Caco-2 (cell line): Measurements from ENCODE around the gene MYBBP1A. TPM values are rescaled to one million over a fixed set of nuclear protein-coding genes. Genes with fewer than 3 reads are reported as not detected.

Source experiments
- BruUV-seq: library from RNA; stranded (reverse); fragments of 400-500 nt; replicated peaks from 2 replicates; lab custom pipeline; 2021; lab: Mats Ljungman, UMichigan
- CTCF ChIA-PET: fragments of 300-600 bp; sonication (Branson Sonifier 250); formaldehyde crosslinking; loops from one replicate; lab custom pipeline; 2022; ENCODE audit warnings: antibody characterized with exemption; lab: Charles Lee
- POLR2A ChIA-PET: fragments of 300-600 bp; sonication (Branson Sonifier 250); formaldehyde crosslinking; loops from one replicate; lab custom pipeline; 2022; ENCODE audit warnings: antibody characterized with exemption; lab: Charles Lee
- DNase-seq, 2 experiments: peaks; one replicate each; pipeline versions ENCODE4 v3.0.0 to v3.0.0-alpha.2; 2020 to 2022
- H3K27me3 ChIP-seq: replicated peaks from 2 replicates; pipeline ENCODE4 v1.6.0; 2011; ENCODE audit warnings: low read length; ENCODE audit not compliant: control insufficient read depth, insufficient read depth
- H3K36me3 ChIP-seq: 2 replicates; pipeline ENCODE4 v1.5.1; 2011; ENCODE audit warnings: low read length; ENCODE audit not compliant: control insufficient read depth, insufficient read depth
- H3K4me1 ChIP-seq: fragments of 250-450 bp; sonication (Bioruptor Pico); 2 replicates; pipeline ENCODE4 v1.5.1; 2020; ENCODE audit warnings: mild to moderate bottlenecking
- H3K4me3 ChIP-seq: 2 replicates; pipeline ENCODE4 v1.5.1; 2011; ENCODE audit warnings: low read depth, mild to moderate bottlenecking, control low read depth, low read length
- H3K9me3 ChIP-seq: fragments of 250-450 bp; sonication (Bioruptor Pico); 2 replicates; pipeline ENCODE4 v1.5.1; 2020; ENCODE audit warnings: mild to moderate bottlenecking, moderate library complexity
- H3K27ac Mint-ChIP-seq: one replicate; pipeline ENCODE4 v1.8.0; 2022; ENCODE audit warnings: mixed read lengths; ENCODE audit not compliant: unreplicated experiment
- H3K27me3 Mint-ChIP-seq: one replicate; pipeline ENCODE4 v1.8.0; 2022; ENCODE audit warnings: mixed read lengths; ENCODE audit not compliant: insufficient read depth, unreplicated experiment
- H3K36me3 Mint-ChIP-seq: one replicate; pipeline ENCODE4 v1.8.0; 2022; ENCODE audit warnings: mild to moderate bottlenecking, mixed read lengths; ENCODE audit not compliant: insufficient read depth, unreplicated experiment
- H3K4me1 Mint-ChIP-seq: one replicate; pipeline ENCODE4 v1.8.0; 2022; ENCODE audit warnings: low read depth, mixed read lengths; ENCODE audit not compliant: unreplicated experiment
- H3K4me3 Mint-ChIP-seq: one replicate; pipeline ENCODE4 v1.8.0; 2022; ENCODE audit warnings: mild to moderate bottlenecking, moderate library complexity, mixed read lengths; ENCODE audit not compliant: unreplicated experiment
- H3K9me3 Mint-ChIP-seq: one replicate; pipeline ENCODE4 v1.8.0; 2022; ENCODE audit warnings: mixed read lengths; ENCODE audit not compliant: unreplicated experiment
- intact Hi-C: fragments of 100-400 bp; cut with micrococcal nuclease; formaldehyde crosslinking; loops from one replicate; pipeline ENCODE4 v1.10.0; 2022; ENCODE audit not compliant: unreplicated experiment
- total RNA-seq: library from RNA; stranded (reverse); gene quantifications from 2 replicates; pipeline ENCODE4 v1.2.3, GENCODE V29; 2022
- TF ChIP-seq, protein P1 (sequence below), 2 experiments: fragments of 200-600 bp in 1 of 2; IDR thresholded peaks; 1 replicate in 1 of 2; 2 replicates in 1 of 2; pipeline versions ENCODE4 v1.5.1 to v1.8.0; 2011 to 2022; ENCODE audit warnings: antibody characterized with exemption in 1 of 2, control low read depth in 1 of 2, inconsistent platforms in 1 of 2, low read depth in 1 of 2, low read length in 1 of 2, mild to moderate bottlenecking in 1 of 2, moderate library complexity in 1 of 2; ENCODE audit not compliant: insufficient read depth in 1 of 2, severe bottlenecking in 1 of 2, unreplicated experiment in 1 of 2

The MYBBP1A gene
- total RNA-seq, 1 experiment from 2014 or later: 44.5 TPM

DNA sequence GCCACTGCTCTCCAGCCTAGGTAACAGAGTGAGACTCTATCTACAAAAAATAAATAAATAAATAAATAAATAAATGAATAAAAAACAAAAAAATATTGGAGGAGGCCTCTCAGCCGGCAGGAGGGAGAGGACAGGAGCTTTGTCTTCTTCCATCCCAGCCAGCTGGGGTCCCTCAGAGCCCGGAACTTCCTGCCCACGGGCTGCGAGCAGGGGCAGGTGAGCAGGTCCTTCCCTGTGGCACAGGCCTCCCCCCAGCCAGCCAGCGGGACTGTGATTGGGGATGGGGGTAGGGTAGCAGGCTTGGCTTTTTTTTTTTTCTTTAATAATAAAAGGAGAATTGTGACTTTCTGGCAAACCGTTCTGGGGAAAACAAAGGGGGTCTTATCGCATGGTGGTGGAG lies 39.2 kb upstream of the MYBBP1A start:
- Histone ChIP-seq H3K4me3 (no peak overlapping the region), H3K27me3 (no peaks in the 10 kb centered on the region), H3K36me3 (no peaks in the 10 kb centered on the region), H3K4me1 (peaks cover 9% of the 10 kb centered on the region), H3K9me3 (no peaks in the 10 kb centered on the region)
- BruUV-seq: no TSS peak
- H3K4me1 Mint-ChIP-seq: peaks cover 14% of the 10 kb centered on the region
- ChIA-PET POLR2A (interaction anchor here (1.0 kb wide), 1 partner anchor 16 kb away, joined by 4 read pairs; no protein-coding TSS in a partner anchor), CTCF (no interaction called here)
- TF ChIP-seq, protein P1, sequence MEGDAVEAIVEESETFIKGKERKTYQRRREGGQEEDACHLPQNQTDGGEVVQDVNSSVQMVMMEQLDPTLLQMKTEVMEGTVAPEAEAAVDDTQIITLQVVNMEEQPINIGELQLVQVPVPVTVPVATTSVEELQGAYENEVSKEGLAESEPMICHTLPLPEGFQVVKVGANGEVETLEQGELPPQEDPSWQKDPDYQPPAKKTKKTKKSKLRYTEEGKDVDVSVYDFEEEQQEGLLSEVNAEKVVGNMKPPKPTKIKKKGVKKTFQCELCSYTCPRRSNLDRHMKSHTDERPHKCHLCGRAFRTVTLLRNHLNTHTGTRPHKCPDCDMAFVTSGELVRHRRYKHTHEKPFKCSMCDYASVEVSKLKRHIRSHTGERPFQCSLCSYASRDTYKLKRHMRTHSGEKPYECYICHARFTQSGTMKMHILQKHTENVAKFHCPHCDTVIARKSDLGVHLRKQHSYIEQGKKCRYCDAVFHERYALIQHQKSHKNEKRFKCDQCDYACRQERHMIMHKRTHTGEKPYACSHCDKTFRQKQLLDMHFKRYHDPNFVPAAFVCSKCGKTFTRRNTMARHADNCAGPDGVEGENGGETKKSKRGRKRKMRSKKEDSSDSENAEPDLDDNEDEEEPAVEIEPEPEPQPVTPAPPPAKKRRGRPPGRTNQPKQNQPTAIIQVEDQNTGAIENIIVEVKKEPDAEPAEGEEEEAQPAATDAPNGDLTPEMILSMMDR (IDR thresholded peaks at IDR 0.05; ENCODE audit: insufficient read depth in 1 of 2, low read depth in 1 of 2, low read length in 1 of 2, severe bottlenecking in 1 of 2, unreplicated experiment in 1 of 2): no peak
- H3K4me3 Mint-ChIP-seq: no peak overlapping the region
- H3K36me3 Mint-ChIP-seq: peaks cover 21% of the 10 kb centered on the region
- intact Hi-C loops: no loop called here
- H3K27ac Mint-ChIP-seq: no peak overlapping the region
- no peak for DNase-seq
- no peaks in the 10 kb centered on the region for H3K27me3 Mint-ChIP-seq
- no peaks in the 10 kb centered on the region for H3K9me3 Mint-ChIP-seq

DNA sequence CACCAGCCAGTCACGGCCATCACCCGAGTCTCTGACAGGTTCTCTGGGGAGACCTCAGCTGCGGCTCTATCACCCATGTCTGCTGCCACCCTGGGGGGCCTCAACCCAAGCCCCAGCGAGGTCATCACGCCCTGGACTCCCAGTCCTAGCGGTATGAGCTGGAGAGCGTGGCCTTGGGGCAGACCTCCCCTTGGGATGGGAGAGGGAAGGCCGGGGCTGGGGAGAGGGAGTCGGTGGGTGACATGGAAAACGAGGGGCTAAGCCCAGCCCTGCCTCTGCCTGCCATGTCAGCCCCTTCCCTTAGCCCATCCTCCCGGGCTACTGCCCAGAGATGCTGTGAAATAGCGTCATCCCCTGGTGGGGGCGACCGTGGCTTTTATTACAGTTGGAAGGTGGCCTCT lies 37.8 kb upstream of the MYBBP1A start:
- no peak for DNase-seq
- intact Hi-C loops: no loop called here
- no peak overlapping the region for H3K4me3 ChIP-seq
- Mint-ChIP-seq H3K4me3 (no peak overlapping the region), H3K36me3 (peaks cover 20% of the 10 kb centered on the region), H3K4me1 (peaks cover 14% of the 10 kb centered on the region), H3K27me3 (no peaks in the 10 kb centered on the region), H3K27ac (no peak overlapping the region), H3K9me3 (no peaks in the 10 kb centered on the region)
- H3K4me1 ChIP-seq: peaks cover 10% of the 10 kb centered on the region; the same call in 1 of the 2 replicates
- ChIA-PET CTCF (no interaction called here), POLR2A (interaction anchor here (0.5 kb wide), 1 partner anchor 18 kb away, joined by 3 read pairs; no protein-coding TSS in a partner anchor)
- no peaks in the 10 kb centered on the region for H3K9me3 ChIP-seq
- no peaks in the 10 kb centered on the region for H3K27me3 ChIP-seq
- TF ChIP-seq, protein P1 (IDR thresholded peaks at IDR 0.05; ENCODE audit: insufficient read depth in 1 of 2, low read depth in 1 of 2, low read length in 1 of 2, severe bottlenecking in 1 of 2, unreplicated experiment in 1 of 2): no peak
- no TSS peak for BruUV-seq
- H3K36me3 ChIP-seq: no peaks in the 10 kb centered on the region

DNA sequence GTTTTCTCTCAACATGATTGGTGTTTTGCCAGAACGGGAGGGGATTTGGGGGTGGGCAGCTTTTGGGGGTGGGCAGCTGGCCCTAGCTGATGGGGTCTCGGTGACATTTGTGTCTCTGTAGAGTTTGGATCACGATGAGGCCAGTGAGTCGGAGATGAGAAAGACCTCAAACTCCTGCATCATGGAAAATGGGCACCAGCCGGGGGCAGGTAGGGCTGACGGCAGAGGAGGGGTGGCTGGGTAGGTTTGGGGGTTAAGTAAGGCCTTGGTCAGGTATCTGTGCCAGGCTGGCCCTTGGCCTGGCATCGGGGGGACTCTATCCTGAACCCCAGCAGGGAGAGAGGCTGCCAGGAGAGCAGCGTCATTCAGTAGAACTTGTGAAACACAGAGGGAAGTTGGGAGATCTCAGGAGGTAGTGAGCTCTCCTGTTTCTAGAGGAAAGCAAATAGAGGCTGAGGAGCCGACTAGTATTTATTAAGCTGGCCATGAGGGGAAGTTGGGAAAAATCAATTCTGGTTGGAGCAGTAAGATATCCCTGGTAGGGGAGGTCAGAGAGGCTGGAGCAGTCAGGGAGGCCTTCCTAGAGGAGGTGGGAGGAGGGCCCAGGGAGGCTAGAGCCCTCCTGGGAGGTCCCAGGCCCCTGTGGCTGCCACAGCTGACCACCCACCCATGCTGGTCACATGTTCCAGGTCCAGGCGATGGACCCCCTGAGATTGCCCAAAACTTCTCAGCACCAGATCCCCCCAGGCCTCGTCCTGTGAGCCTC lies 37.2 kb upstream of the MYBBP1A start:
- H3K36me3 ChIP-seq: no peaks in the 10 kb centered on the region
- TF ChIP-seq, protein P1 (IDR thresholded peaks at IDR 0.05; ENCODE audit: insufficient read depth in 1 of 2, low read depth in 1 of 2, low read length in 1 of 2, severe bottlenecking in 1 of 2, unreplicated experiment in 1 of 2): no peak
- ChIA-PET CTCF (no interaction called here), POLR2A (no interaction called here)
- peak overlapping the region; percentile 30 for H3K27ac Mint-ChIP-seq
- no peaks in the 10 kb centered on the region for H3K27me3 ChIP-seq
- intact Hi-C loops: no loop called here
- no peak for DNase-seq
- H3K4me1 Mint-ChIP-seq: peaks cover 8% of the 10 kb centered on the region
- peaks cover 14% of the 10 kb centered on the region for H3K36me3 Mint-ChIP-seq
- no peak overlapping the region for H3K4me3 Mint-ChIP-seq
- H3K4me3 ChIP-seq: no peak overlapping the region
- BruUV-seq: no TSS peak
- no peaks in the 10 kb centered on the region for H3K27me3 Mint-ChIP-seq
- H3K9me3 ChIP-seq: no peaks in the 10 kb centered on the region
- peaks cover 16% of the 10 kb centered on the region; the same call in 1 of the 2 replicates for H3K4me1 ChIP-seq
- H3K9me3 Mint-ChIP-seq: no peaks in the 10 kb centered on the region
